LNCAP (cell line): Measurements from ENCODE around the gene MT1A.
A peak's percentile ranks its signal among the peaks of the same experiment; 100 is the strongest.

Experiments used
- TF ChIP-seq, protein P1 (sequence below): fragments of 450-650 bp; IDR thresholded peaks from 2 replicates; pipeline ENCODE4 v1.5.1; 2017; ENCODE audit warnings: mild to moderate bottlenecking

Gene MT1A

DNA sequence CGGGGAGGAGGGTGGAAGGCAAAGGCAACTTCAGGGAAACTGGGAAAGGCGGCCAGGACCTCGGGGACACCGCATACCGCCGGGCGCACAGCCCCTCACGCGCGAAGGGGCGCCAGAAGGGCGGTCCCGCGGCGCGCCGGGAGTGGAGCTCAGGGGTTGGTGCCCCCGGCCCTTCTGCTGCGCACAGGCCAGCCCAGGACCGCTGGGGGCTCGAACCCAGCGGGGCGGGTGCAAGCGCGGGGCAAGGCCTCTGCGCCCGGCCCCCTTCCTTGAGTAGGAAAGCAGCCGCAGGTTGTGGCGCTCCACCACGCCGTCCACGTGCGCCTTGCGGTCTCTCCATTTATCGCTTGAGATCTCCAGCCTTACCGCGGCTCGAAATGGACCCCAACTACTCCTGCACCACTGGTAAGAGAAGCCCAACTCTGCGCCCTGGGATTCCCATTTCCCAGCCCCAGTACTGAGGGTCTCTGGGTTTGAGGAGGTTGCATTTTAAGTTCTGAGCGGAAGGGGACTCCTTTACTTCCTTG lies 3.0 kb upstream of the MT1A start:
- TF ChIP-seq, protein P1, sequence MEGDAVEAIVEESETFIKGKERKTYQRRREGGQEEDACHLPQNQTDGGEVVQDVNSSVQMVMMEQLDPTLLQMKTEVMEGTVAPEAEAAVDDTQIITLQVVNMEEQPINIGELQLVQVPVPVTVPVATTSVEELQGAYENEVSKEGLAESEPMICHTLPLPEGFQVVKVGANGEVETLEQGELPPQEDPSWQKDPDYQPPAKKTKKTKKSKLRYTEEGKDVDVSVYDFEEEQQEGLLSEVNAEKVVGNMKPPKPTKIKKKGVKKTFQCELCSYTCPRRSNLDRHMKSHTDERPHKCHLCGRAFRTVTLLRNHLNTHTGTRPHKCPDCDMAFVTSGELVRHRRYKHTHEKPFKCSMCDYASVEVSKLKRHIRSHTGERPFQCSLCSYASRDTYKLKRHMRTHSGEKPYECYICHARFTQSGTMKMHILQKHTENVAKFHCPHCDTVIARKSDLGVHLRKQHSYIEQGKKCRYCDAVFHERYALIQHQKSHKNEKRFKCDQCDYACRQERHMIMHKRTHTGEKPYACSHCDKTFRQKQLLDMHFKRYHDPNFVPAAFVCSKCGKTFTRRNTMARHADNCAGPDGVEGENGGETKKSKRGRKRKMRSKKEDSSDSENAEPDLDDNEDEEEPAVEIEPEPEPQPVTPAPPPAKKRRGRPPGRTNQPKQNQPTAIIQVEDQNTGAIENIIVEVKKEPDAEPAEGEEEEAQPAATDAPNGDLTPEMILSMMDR, result no peak

DNA sequence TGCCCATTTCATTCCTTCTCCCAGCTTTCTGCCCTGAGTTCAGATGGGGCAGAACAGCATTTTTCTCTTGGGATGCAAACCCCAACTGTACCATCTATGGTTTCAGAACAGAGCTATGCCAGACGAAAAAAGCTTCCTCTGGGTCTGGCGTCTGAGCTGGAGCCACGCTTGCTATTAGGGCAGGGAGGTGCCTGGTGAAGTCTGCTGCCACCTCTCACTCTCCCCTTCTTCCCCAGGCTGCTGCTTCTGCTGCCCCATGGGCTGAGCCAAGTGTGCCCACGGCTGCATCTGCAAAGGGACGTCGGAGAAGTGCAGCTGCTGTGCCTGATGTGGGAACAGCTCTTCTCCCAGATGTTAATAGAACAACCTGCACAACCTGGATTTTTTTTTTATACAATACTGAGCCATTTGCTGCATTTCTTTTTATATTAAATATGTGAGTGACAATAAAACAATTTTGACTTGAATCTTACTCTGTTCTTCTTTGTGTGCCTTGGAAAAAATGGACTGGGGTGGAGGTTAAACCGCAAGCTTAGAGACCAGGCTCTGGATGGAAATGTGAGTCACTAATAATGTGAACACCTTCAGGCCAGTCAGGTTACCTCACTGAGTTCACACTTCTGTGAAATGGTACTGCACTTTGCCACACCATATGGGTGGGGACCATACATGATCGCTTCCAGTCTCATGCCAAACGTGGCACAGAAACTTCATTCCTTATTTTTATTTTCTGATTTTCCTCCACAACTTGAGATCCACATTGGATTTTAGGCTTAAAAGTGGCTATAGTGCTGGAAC lies 1.7 kb upstream of the MT1A start:
- TF ChIP-seq, protein P1, result no peak

GRCh38 chr16:56639045-56639444 lies 579 bp downstream of the MT1A start:
- TF ChIP-seq, protein P1, result no peak

DNA sequence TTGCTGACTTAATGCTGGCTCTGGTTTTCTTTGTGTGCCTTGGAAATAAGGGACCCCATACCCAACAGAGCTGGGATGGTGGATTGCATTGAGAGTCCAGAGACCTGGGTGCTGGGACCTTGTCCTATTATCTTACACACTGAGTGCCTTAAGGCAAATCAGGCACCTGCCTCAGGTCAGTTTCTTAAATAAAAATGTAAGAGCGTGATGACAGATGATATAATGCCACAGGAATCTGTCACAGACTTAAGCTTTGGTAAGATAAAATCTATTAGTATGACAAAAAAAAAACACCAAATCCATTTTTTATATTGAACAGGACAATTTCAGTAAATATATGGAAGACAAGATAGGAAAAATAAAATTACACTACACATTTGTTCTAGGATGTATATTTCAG lies 1.6 kb downstream of the MT1A start:
- TF ChIP-seq, protein P1, result no peak

DNA sequence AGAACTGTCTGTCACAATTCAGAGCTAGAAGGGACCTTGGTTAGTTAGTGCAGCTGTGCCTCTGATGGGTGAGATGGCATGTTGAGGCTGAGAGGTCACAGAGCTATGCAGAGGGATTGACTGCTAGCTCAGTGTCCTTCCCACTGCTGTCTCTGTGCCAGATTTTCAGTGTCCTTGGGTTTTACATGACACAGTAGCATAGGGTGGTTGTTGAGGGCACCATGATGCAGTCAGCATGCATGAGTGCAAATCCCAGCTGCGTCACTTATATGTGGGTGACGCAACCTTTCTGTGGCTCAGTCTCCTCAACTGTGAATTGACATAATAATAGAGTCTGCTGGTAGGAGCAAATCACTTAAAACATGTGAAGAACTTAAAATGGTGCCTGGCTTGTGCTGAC lies 2.7 kb downstream of the MT1A start:
- TF ChIP-seq, protein P1, result no peak

DNA sequence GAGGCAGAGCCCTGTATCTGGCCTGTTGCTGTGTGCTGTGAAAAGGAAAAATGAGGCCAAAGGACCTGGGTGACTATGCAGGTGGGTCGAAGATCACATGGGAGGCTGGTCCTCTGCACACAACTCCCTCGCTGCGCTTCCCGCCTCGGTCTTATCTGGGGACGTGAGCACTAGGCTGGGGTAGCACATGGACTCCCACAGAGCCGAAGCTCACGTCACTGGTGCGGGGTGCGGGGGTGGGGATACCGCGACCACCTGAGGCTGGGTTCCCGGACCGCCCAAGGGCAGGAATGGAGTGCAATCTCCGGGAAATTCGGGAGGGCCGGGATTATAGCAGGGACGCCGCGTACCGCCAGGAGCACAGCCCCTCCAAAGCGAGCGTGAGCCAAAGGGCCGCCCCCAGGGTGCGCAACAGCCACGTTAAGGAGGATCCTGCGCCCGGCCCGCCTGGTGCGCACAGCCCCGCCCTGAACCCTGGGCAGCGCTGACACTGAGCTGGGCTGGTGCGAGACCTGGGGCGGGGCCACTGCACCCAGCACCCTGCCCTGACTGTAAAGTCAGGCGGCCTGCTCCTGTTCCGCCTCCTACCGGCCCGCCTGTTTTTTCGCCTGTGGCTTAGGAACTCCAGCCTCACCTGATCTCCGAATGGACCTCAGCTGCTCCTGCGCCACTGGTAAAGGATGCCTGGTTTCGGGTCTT lies 4.8 kb downstream of the MT1A start:
- TF ChIP-seq, protein P1, result peak; percentile 55

DNA sequence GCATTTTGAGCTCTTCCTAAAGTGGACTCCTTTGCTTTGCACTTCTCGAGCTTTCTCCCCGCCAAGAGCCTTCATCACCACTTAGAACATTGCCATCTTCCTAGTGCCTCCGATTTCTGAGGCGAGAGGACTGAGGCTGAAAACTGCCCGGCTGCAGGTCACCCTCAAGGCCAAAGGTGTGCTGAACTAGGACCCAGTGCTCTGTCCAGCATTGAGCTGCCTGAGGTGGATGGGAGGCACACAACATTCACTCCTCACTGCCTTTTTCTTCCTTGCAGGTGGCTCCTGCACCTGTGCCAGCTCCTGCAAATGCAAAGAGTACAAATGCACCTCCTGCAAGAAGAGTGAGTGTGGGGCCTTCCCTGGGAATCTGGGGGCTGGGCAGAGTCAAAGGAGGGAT lies 5.4 kb downstream of the MT1A start:
- TF ChIP-seq, protein P1, result no peak
